Kidney (tissue), 14 donors: Measurements from ENCODE around the gene EHBP1. TPM values are rescaled to one million over a fixed set of nuclear protein-coding genes. Genes with fewer than 3 reads are reported as not detected.

Experiments
- DNase-seq, 5 donors: peaks; one replicate each; pipeline ENCODE4 v3.0.0-alpha.2; 2013 to 2020
- FAIRE-seq: peaks from 2 replicates; lab custom pipeline; 2012; peaks lifted over from hg19 to GRCh38; lab: Jason Lieb, UNC
- H3K27ac ChIP-seq, 2 donors: one replicate each; pipeline ENCODE4 v1.7.0; 2013; ENCODE audit warnings: low read depth in 2 of 2, low read length in 2 of 2, inconsistent platforms in 1 of 2
- H3K27me3 ChIP-seq: one replicate; pipeline ENCODE4 v1.7.1; 2013; ENCODE audit warnings: low read length, inconsistent platforms; ENCODE audit not compliant: control insufficient read depth, insufficient read depth
- H3K36me3 ChIP-seq, 3 donors: one replicate each; pipeline versions ENCODE4 v1.7.0 to v1.7.1; 2013; ENCODE audit warnings: low read length in 3 of 3, control low read depth in 1 of 3, inconsistent platforms in 1 of 3; ENCODE audit not compliant: insufficient read depth in 3 of 3, control insufficient read depth in 2 of 3
- H3K4me1 ChIP-seq, 3 donors: one replicate each; pipeline versions ENCODE4 v1.7.0 to v1.7.1; 2013; ENCODE audit warnings: low read length in 3 of 3, inconsistent platforms in 1 of 3, low read depth in 1 of 3; ENCODE audit not compliant: control insufficient read depth in 2 of 3, insufficient read depth in 2 of 3
- H3K4me3 ChIP-seq, 3 donors: one replicate each; pipeline versions ENCODE4 v1.7.0 to v1.8.1; 2013; ENCODE audit warnings: low read length in 3 of 3, control low read depth in 1 of 3, inconsistent platforms in 1 of 3
- H3K9ac ChIP-seq, 3 donors: one replicate each; pipeline versions ENCODE4 v1.7.0 to v1.7.1; 2013; ENCODE audit warnings: low read length in 3 of 3, control low read depth in 1 of 3, inconsistent platforms in 1 of 3
- H3K9me3 ChIP-seq, 3 donors: one replicate each; pipeline versions ENCODE4 v1.7.0 to v1.7.1; 2013; ENCODE audit warnings: low read length in 3 of 3, control low read depth in 1 of 3, inconsistent platforms in 1 of 3; ENCODE audit not compliant: control insufficient read depth in 2 of 3, insufficient read depth in 1 of 3
- CTCF ChIP-seq: IDR thresholded peaks from 3 replicates; pipeline ENCODE4 v1.5.1; 2012; ENCODE audit warnings: mild to moderate bottlenecking, moderate library complexity, borderline replicate concordance; ENCODE audit not compliant: insufficient read depth; ENCODE audit errors: extremely low read depth
- intact Hi-C: fragments of 100-400 bp; cut with DNase I; formaldehyde crosslinking; loops from one replicate; pipeline ENCODE4 v1.11.1; 2022
- polyA plus RNA-seq: library from polyadenylated mRNA; stranded (reverse); fragments of 350-450 nt; fragmentation: Illumina TruSeq; extraction: RNeasy Lipid Tissue Mini Kit (QIAGEN cat#74804); gene quantifications from one replicate; pipeline ENCODE4 v1.2.3, GENCODE V29; 2014; ENCODE audit warnings: low read depth, low replicate concordance; ENCODE audit not compliant: insufficient read depth
- total RNA-seq: library from RNA; stranded (reverse); fragmentation: NEBNext Ultra II Directional; extraction: Animal tissue kit (Norgen Biotek cat#: 25700); gene quantifications from one replicate; pipeline ENCODE4 v1.2.1, GENCODE V29; 2021
- donor health status: control.
- donor health status: control.
- donor health status: control.
- donor health status: control.
- donor health status: control.
- donor health status: DM: yes; HTN: yes; CAD: no.
- donor health status: Normal renal cell carcinoma (clear cell type).

Gene EHBP1
- total and polyA plus RNA-seq, 2 donors from 2014 or later = 12.5 to 42.7 TPM

- H3K27ac ChIP-seq = no peak overlapping the region
- peak in 2 of 5 donors; percentile 12 to 39 for DNase-seq
- H3K4me1 ChIP-seq = peaks cover 0 to 17% (median 6%) of the 10 kb centered on the region in 3 donors
- H3K27me3 ChIP-seq = peaks cover 74% of the 10 kb centered on the region
- no peaks in the 10 kb centered on the region for H3K9me3 ChIP-seq
- H3K36me3 ChIP-seq = no peaks in the 10 kb centered on the region
- intact Hi-C loops = no loop called here
- no peak overlapping the region for H3K4me3 ChIP-seq
- no peak for FAIRE-seq
- no peak for TF ChIP-seq CTCF
- no peak overlapping the region for H3K9ac ChIP-seq
These were observed 347.8 kb downstream of the EHBP1 start for GRCh38 chr2:63053081-63053888.

GRCh38 chr2:63053889-63054602 lies 348.5 kb downstream of the EHBP1 start:
- Histone ChIP-seq H3K9ac (no peak overlapping the region), H3K27ac (no peak overlapping the region), H3K9me3 (no peaks in the 10 kb centered on the region), H3K4me1 (peaks cover 0 to 21% (median 6%) of the 10 kb centered on the region in 3 donors), H3K4me3 (peak overlapping the region in 1 of 3 donors; percentile 14), H3K36me3 (no peaks in the 10 kb centered on the region), H3K27me3 (peaks cover 75% of the 10 kb centered on the region)
- DNase-seq = peak in 4 of 5 donors; percentile 48 to 59 (median 52)
- no peak for TF ChIP-seq CTCF
- no peak for FAIRE-seq
- intact Hi-C loops = no loop called here

GRCh38 chr2:63054841-63055225 lies 349.3 kb downstream of the EHBP1 start:
- FAIRE-seq (no peak), DNase-seq (peak in 1 of 5 donors; percentile 19)
- TF ChIP-seq CTCF = no peak
- Histone ChIP-seq H3K27me3 (peaks cover 72% of the 10 kb centered on the region), H3K27ac (no peak overlapping the region), H3K9me3 (no peaks in the 10 kb centered on the region), H3K4me3 (no peak overlapping the region), H3K4me1 (peaks cover 0 to 23% (median 1%) of the 10 kb centered on the region in 3 donors), H3K9ac (no peak overlapping the region), H3K36me3 (no peaks in the 10 kb centered on the region)
- intact Hi-C loops = no loop called here
